GM13976 (cell line): Measurements from ENCODE around the gene DUSP22.

ENCODE experiments used
- DNase-seq: peaks from one replicate; pipeline ENCODE4 v3.0.0; 2012; ENCODE audit warnings: low spot score
- CTCF ChIP-seq: IDR thresholded peaks from 2 replicates; pipeline ENCODE4 v1.5.1; 2012; ENCODE audit warnings: borderline replicate concordance, mild to moderate bottlenecking; ENCODE audit not compliant: insufficient read depth; ENCODE audit errors: extremely low read depth, missing control alignments, control extremely low read depth
- in situ Hi-C: fragments of 300-500 bp; cut with MboI; formaldehyde crosslinking; loops from one replicate; pipeline ENCODE4 v1.12.0; 2022; ENCODE audit warnings: low sequenced_read_pairs, mixed read lengths, inconsistent platforms; ENCODE audit not compliant: unreplicated experiment

The DUSP22 gene

GRCh38 chr6:391559-392440 lies 99.5 kb downstream of the DUSP22 start, which contains the start of gene IRF4:
TSS of gene IRF4 (plus strand) at chr6:391752. CDS start at chr6:393153, 1,401 bp downstream.
- no peak for TF ChIP-seq CTCF
- in situ Hi-C loops, result no loop called here
- peak; percentile 95 for DNase-seq

GRCh38 chr6:392441-393390 lies 100.4 kb downstream of the DUSP22 start:
- peak; percentile 22 for DNase-seq
- TF ChIP-seq CTCF, result no peak
- in situ Hi-C loops, result no loop called here

- in situ Hi-C loops, result no loop called here
- peak; percentile 40 for DNase-seq
- TF ChIP-seq CTCF, result no peak
Measured at GRCh38 chr6:393391-394221, 101.3 kb downstream of the DUSP22 start.

- DNase-seq, result no peak
- in situ Hi-C loops, result no loop called here
- no peak for TF ChIP-seq CTCF
Measured at GRCh38 chr6:394641-395289, 102.5 kb downstream of the DUSP22 start.

- DNase-seq, result no peak
- no peak for TF ChIP-seq CTCF
- in situ Hi-C loops, result no loop called here
Measured at GRCh38 chr6:395432-396125, 103.3 kb downstream of the DUSP22 start.
